Tibial nerve (tissue), 4 donors: ENCODE results near the gene SLU7.

Source experiments
- EP300 ChIP-seq, 2 donors: sonication (generic); formaldehyde crosslinking; IDR thresholded peaks; one replicate each; pipeline ENCODE4 v1.6.1; 2017; ENCODE audit warnings: antibody characterized with exemption in 2 of 2, mild to moderate bottlenecking in 1 of 2
- TF ChIP-seq, protein P1 (sequence below), 5 experiments: fragments of 200-600 bp in 3 of 5; fragments of 450-650 bp in 2 of 5; sonication (generic) in 3 of 5; IDR thresholded peaks; one replicate each; pipeline ENCODE4 v1.5.1; 2016 to 2019; ENCODE audit warnings: antibody characterized with exemption in 5 of 5, mild to moderate bottlenecking in 3 of 5, moderate library complexity in 2 of 5

DNA sequence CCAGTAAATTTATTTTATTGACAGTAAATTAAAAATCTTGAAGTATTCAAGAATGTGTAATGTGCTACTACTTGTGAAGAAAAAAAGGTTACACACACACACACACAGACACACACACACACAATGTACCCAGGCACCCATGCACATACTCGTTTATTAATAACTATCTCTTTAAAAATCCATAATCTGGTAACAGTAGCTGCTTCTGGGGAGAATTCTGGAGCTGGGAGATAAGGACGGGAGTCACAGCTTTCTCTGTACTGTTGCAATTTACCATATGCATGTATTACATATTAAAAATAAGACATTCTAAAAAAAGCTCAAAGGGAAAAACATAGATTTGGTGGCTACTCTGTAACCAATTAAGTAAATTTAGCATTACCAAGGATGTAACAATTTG lies 40.6 kb downstream of the SLU7 start:
- TF ChIP-seq, protein P1, sequence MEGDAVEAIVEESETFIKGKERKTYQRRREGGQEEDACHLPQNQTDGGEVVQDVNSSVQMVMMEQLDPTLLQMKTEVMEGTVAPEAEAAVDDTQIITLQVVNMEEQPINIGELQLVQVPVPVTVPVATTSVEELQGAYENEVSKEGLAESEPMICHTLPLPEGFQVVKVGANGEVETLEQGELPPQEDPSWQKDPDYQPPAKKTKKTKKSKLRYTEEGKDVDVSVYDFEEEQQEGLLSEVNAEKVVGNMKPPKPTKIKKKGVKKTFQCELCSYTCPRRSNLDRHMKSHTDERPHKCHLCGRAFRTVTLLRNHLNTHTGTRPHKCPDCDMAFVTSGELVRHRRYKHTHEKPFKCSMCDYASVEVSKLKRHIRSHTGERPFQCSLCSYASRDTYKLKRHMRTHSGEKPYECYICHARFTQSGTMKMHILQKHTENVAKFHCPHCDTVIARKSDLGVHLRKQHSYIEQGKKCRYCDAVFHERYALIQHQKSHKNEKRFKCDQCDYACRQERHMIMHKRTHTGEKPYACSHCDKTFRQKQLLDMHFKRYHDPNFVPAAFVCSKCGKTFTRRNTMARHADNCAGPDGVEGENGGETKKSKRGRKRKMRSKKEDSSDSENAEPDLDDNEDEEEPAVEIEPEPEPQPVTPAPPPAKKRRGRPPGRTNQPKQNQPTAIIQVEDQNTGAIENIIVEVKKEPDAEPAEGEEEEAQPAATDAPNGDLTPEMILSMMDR (IDR thresholded peaks at IDR 0.05), result no peak
- no peak for TF ChIP-seq EP300 (IDR thresholded peaks at IDR 0.05)
